Keratinocyte (primary cell): ENCODE measurements around the gene FBLN1. TPM values are rescaled to one million over a fixed set of nuclear protein-coding genes. Genes with fewer than 3 reads are reported as not detected.

Source experiments
- DNase-seq: peaks from one replicate; pipeline ENCODE4 v3.0.0-alpha.2; 2011; ENCODE audit warnings: low read depth, missing footprints, low spot score
- FAIRE-seq: peaks from 2 replicates; lab custom pipeline; 2011; peaks lifted over from hg19 to GRCh38; lab: Jason Lieb, UNC
- H2AFZ ChIP-seq: 2 replicates; pipeline ENCODE4 v1.6.0; 2012; ENCODE audit warnings: low read length, control low read depth, inconsistent platforms; ENCODE audit not compliant: control insufficient read depth
- H3K27ac ChIP-seq: 2 replicates; pipeline ENCODE4 v1.5.1; 2011; ENCODE audit warnings: low read length; ENCODE audit not compliant: control insufficient read depth, insufficient read depth
- H3K27me3 ChIP-seq: 3 replicates; pipeline ENCODE4 v1.6.0; 2011; ENCODE audit warnings: low read length; ENCODE audit not compliant: control insufficient read depth, insufficient read depth; ENCODE audit errors: extremely low read depth
- H3K36me3 ChIP-seq, 2 experiments: 2 replicates in 1 of 2; 3 replicates in 1 of 2; pipeline ENCODE4 v1.5.1; 2011; ENCODE audit warnings: low read length in 2 of 2, mild to moderate bottlenecking in 1 of 2; ENCODE audit not compliant: control insufficient read depth in 2 of 2, insufficient read depth in 2 of 2; ENCODE audit errors: extremely low read depth in 1 of 2
- H3K4me1 ChIP-seq: 3 replicates; pipeline ENCODE4 v1.5.1; 2011; ENCODE audit warnings: low read length; ENCODE audit not compliant: control insufficient read depth, insufficient read depth; ENCODE audit errors: extremely low read depth
- H3K4me2 ChIP-seq: 3 replicates; pipeline ENCODE4 v1.6.0; 2011; ENCODE audit warnings: low read depth, low read length; ENCODE audit not compliant: control insufficient read depth, insufficient read depth; ENCODE audit errors: extremely low read depth
- H3K4me3 ChIP-seq, 3 experiments: fragments of 200-600 bp in 1 of 3; sonication (generic) in 1 of 3; 2 replicates in 2 of 3; 3 replicates in 1 of 3; pipeline ENCODE4 v1.5.1; 2011 to 2016; ENCODE audit warnings: low read length in 3 of 3, mild to moderate bottlenecking in 3 of 3, control low read depth in 2 of 3, inconsistent platforms in 1 of 3, low read depth in 1 of 3, mixed read lengths in 1 of 3, mixed run types in 1 of 3, moderate library complexity in 1 of 3; ENCODE audit not compliant: control insufficient read depth in 2 of 3, insufficient read depth in 2 of 3; ENCODE audit errors: extremely low read depth in 1 of 3
- H3K79me2 ChIP-seq: 2 replicates; pipeline ENCODE4 v1.6.0; 2012; ENCODE audit warnings: low read length; ENCODE audit not compliant: control insufficient read depth, insufficient read depth
- H3K9ac ChIP-seq: 3 replicates; pipeline ENCODE4 v1.6.0; 2011; ENCODE audit warnings: low read length; ENCODE audit not compliant: control insufficient read depth, insufficient read depth; ENCODE audit errors: extremely low read depth
- H3K9me1 ChIP-seq: 3 replicates; pipeline ENCODE4 v1.6.0; 2011; ENCODE audit warnings: low read length; ENCODE audit not compliant: control insufficient read depth, insufficient read depth; ENCODE audit errors: extremely low read depth
- H3K9me3 ChIP-seq: 2 replicates; pipeline ENCODE4 v1.5.1; 2012; ENCODE audit warnings: low read depth, low read length; ENCODE audit not compliant: control insufficient read depth
- H4K20me1 ChIP-seq: 3 replicates; pipeline ENCODE4 v1.6.0; 2011; ENCODE audit warnings: low read length; ENCODE audit not compliant: control insufficient read depth, insufficient read depth; ENCODE audit errors: extremely low read depth
- CTCF ChIP-seq, 3 experiments: IDR thresholded peaks in 1 of 3; conservative IDR thresholded peaks in 1 of 3; optimal IDR thresholded peaks in 1 of 3; 2 replicates in 2 of 3; 3 replicates in 1 of 3; pipeline versions ENCODE3 to v1.5.1; 2011; ENCODE audit warnings: low read length in 3 of 3, mild to moderate bottlenecking in 3 of 3, moderate library complexity in 2 of 3, control low read depth in 1 of 3, inconsistent platforms in 1 of 3; ENCODE audit not compliant: insufficient read depth in 2 of 3; ENCODE audit errors: extremely low read depth in 1 of 3
- EZH2 ChIP-seq: IDR thresholded peaks from one replicate; pipeline ENCODE4 v1.6.1; 2012; ENCODE audit warnings: inconsistent platforms, mild to moderate bottlenecking, low read length, moderate library complexity
- dilution Hi-C: fragments of 300-500 bp; cut with MboI; formaldehyde crosslinking; loops from one replicate; pipeline ENCODE4 v1.7.0; 2020; ENCODE audit warnings: low sequenced_read_pairs; ENCODE audit not compliant: extremely low pct_ligation_motif_present
- polyA plus RNA-seq, 5 experiments: library from polyadenylated mRNA; depleted of rRNA in 3 of 5; stranded (reverse) in 3 of 5; stranded (forward) in 1 of 5; unstranded in 1 of 5; fragments of >200 nt; gene quantifications; 1 replicate in 1 of 5; 2 replicates in 3 of 5; 3 replicates in 1 of 5; pipeline versions ENCODE4 v1.2.1 to v1.2.3, GENCODE V29; 2011 to 2012; ENCODE audit warnings: missing spikeins in 2 of 5, low read depth in 1 of 5, low replicate concordance in 1 of 5

The FBLN1 gene
- polyA plus RNA-seq, 1 donor (not counting 4 experiments of a cell fraction or from before 2014, with no cell fraction given) = 13.7 TPM

- no peaks in the 10 kb centered on the region for H3K4me1 ChIP-seq
- H4K20me1 ChIP-seq = no peaks in the 10 kb centered on the region
- peaks cover 12% of the 10 kb centered on the region for H3K27me3 ChIP-seq
- H3K9me1 ChIP-seq = no peaks in the 10 kb centered on the region
- TF ChIP-seq CTCF (optimal IDR thresholded peaks at IDR 0.05 in 1 of 3, IDR thresholded peaks at IDR 0.05 in 1 of 3, conservative IDR thresholded peaks at IDR 0.05 in 1 of 3; ENCODE audit: extremely low read depth in 1 of 3, insufficient read depth in 2 of 3, low read length in 3 of 3) (no peak), EZH2 (no peak)
- H3K4me3 ChIP-seq = no peak overlapping the region
- no peak overlapping the region for H3K9ac ChIP-seq
- H3K36me3 ChIP-seq = no peaks in the 10 kb centered on the region
- H2AFZ ChIP-seq = no peak overlapping the region
- no peaks in the 10 kb centered on the region for H3K9me3 ChIP-seq
- dilution Hi-C loops = no loop called here
- no peaks in the 10 kb centered on the region for H3K79me2 ChIP-seq
- no peak for FAIRE-seq
- no peak overlapping the region for H3K4me2 ChIP-seq
- H3K27ac ChIP-seq = no peak overlapping the region
- DNase-seq = no peak
Observed at GRCh38 chr22:45454275-45454674, 48.4 kb upstream of the FBLN1 start.

- H3K27ac ChIP-seq = no peak overlapping the region
- H3K4me3 ChIP-seq = no peak overlapping the region
- no peak overlapping the region for H3K9ac ChIP-seq
- H4K20me1 ChIP-seq = no peaks in the 10 kb centered on the region
- DNase-seq = no peak
- no peaks in the 10 kb centered on the region for H3K4me1 ChIP-seq
- H3K79me2 ChIP-seq = no peaks in the 10 kb centered on the region
- TF ChIP-seq EZH2 (no peak), CTCF (optimal IDR thresholded peaks at IDR 0.05 in 1 of 3, IDR thresholded peaks at IDR 0.05 in 1 of 3, conservative IDR thresholded peaks at IDR 0.05 in 1 of 3; ENCODE audit: extremely low read depth in 1 of 3, insufficient read depth in 2 of 3, low read length in 3 of 3) (no peak)
- H3K36me3 ChIP-seq = no peaks in the 10 kb centered on the region
- no peaks in the 10 kb centered on the region for H3K9me1 ChIP-seq
- no peak for FAIRE-seq
- peaks cover 11% of the 10 kb centered on the region for H3K27me3 ChIP-seq
- dilution Hi-C loops = no loop called here
- H3K4me2 ChIP-seq = no peak overlapping the region
- H2AFZ ChIP-seq = no peak overlapping the region
- no peaks in the 10 kb centered on the region for H3K9me3 ChIP-seq
Observed at GRCh38 chr22:45455212-45455611, 47.5 kb upstream of the FBLN1 start.
